GM21526 (cell line): ENCODE results near the gene SNX9.
"Not testable (repeated sequence)": the region's sequence is repeated elsewhere in the genome, so short reads cannot be mapped to it uniquely, and the experiment has no call there.

Source experiments
- ATAC-seq: cut with Tn5 transposase; IDR thresholded peaks from one replicate; pipeline ENCODE4 v1.9.1; 2021; ENCODE audit warnings: moderate library complexity; ENCODE audit not compliant: unreplicated experiment, low FRiP score

SNX9 gene

GRCh38 chr6:157823001-157823527 is at the start of gene SNX9:
Gene SNX9, plus strand, starts transcription at chr6:157823246. Its CDS starts 189 bp downstream, at chr6:157823435.
- ATAC-seq: peak; percentile 64

- ATAC-seq: no peak
These were observed 49.7 kb upstream of the SNX9 start for GRCh38 chr6:157773248-157773773.

- no peak for ATAC-seq
These were observed 48.6 kb upstream of the SNX9 start for GRCh38 chr6:157774153-157775135.

- no peak for ATAC-seq
These were observed 47.7 kb upstream of the SNX9 start for GRCh38 chr6:157775376-157775775.

GRCh38 chr6:157777344-157777743 is 45.7 kb upstream of the SNX9 start:
- ATAC-seq: no peak

- ATAC-seq: no peak
These were observed 44.3 kb upstream of the SNX9 start for GRCh38 chr6:157778719-157779118.

GRCh38 chr6:157779705-157780604 is 43.1 kb upstream of the SNX9 start:
- no peak for ATAC-seq

GRCh38 chr6:157785636-157786035 is 37.4 kb upstream of the SNX9 start:
- ATAC-seq: no peak

- ATAC-seq: no peak
These were observed 36.8 kb upstream of the SNX9 start for GRCh38 chr6:157786221-157786620.

- no peak for ATAC-seq
These were observed 36.0 kb upstream of the SNX9 start for GRCh38 chr6:157787080-157787479.

GRCh38 chr6:157788180-157788579 is 34.9 kb upstream of the SNX9 start:
- no peak for ATAC-seq

- ATAC-seq: no peak
These were observed 33.7 kb upstream of the SNX9 start for GRCh38 chr6:157789297-157789696.

- no peak for ATAC-seq
These were observed 33.2 kb upstream of the SNX9 start for GRCh38 chr6:157789861-157790260.

- no peak for ATAC-seq
These were observed 32.4 kb upstream of the SNX9 start for GRCh38 chr6:157790548-157791160.

GRCh38 chr6:157791450-157791849 is 31.6 kb upstream of the SNX9 start:
- no peak for ATAC-seq

- no peak for ATAC-seq
These were observed 30.4 kb upstream of the SNX9 start for GRCh38 chr6:157792671-157793070.

GRCh38 chr6:157794012-157794411 is 29.0 kb upstream of the SNX9 start:
- not testable (repeated sequence) for ATAC-seq

- ATAC-seq: no peak
These were observed 27.2 kb upstream of the SNX9 start for GRCh38 chr6:157795841-157796240.

- no peak for ATAC-seq
These were observed 24.2 kb upstream of the SNX9 start for GRCh38 chr6:157798851-157799250.

GRCh38 chr6:157799561-157799960 is 23.5 kb upstream of the SNX9 start:
- ATAC-seq: not testable (repeated sequence)
